ENCODE results near the gene ANKRD28.

The ANKRD28 gene

GRCh38 chr3:15660055-15660935 is 137.5 kb downstream of the ANKRD28 start:
- no peak for DNase-seq

GRCh38 chr3:15659254-15659975 is 138.4 kb downstream of the ANKRD28 start:
- DNase-seq = no peak

- no peak for DNase-seq
Measured at GRCh38 chr3:15657016-15657415, 140.8 kb downstream of the ANKRD28 start.

- DNase-seq = no peak
Measured at GRCh38 chr3:15656342-15656741, 141.4 kb downstream of the ANKRD28 start.

GRCh38 chr3:15654891-15655290 is 142.9 kb downstream of the ANKRD28 start:
- DNase-seq = no peak

GRCh38 chr3:15654127-15654526 is 143.7 kb downstream of the ANKRD28 start:
- DNase-seq = no peak

- DNase-seq = no peak
Measured at GRCh38 chr3:15653321-15653720, 144.5 kb downstream of the ANKRD28 start.

- DNase-seq = no peak
Measured at GRCh38 chr3:15651396-15651795, 146.4 kb downstream of the ANKRD28 start.

GRCh38 chr3:15649858-15650257 is 147.9 kb downstream of the ANKRD28 start:
- DNase-seq = no peak

- no peak for DNase-seq
Measured at GRCh38 chr3:15649341-15649740, 148.4 kb downstream of the ANKRD28 start.

- peak; percentile 27 for DNase-seq
Measured at GRCh38 chr3:15647611-15648167, 150.1 kb downstream of the ANKRD28 start.

- peak; percentile 27 for DNase-seq
Measured at GRCh38 chr3:15646851-15647511, 150.8 kb downstream of the ANKRD28 start.

- no peak for DNase-seq
Measured at GRCh38 chr3:15645740-15646501, 151.9 kb downstream of the ANKRD28 start.

GRCh38 chr3:15645246-15645645 is 152.5 kb downstream of the ANKRD28 start:
- DNase-seq = no peak

- no peak for DNase-seq
Measured at GRCh38 chr3:15638891-15639262, 158.9 kb downstream of the ANKRD28 start.

- no peak for DNase-seq
Measured at GRCh38 chr3:15638193-15638890, 159.4 kb downstream of the ANKRD28 start.

GRCh38 chr3:15637131-15637951 is 160.4 kb downstream of the ANKRD28 start:
- DNase-seq = no peak

GRCh38 chr3:15636028-15636709 is 161.6 kb downstream of the ANKRD28 start:
- DNase-seq = no peak

- DNase-seq = peak; percentile 80
Measured at GRCh38 chr3:15635121-15635661, 162.6 kb downstream of the ANKRD28 start.

GRCh38 chr3:15634671-15635070 is 163.1 kb downstream of the ANKRD28 start:
- DNase-seq = no peak
